Left ventricle myocardium inferior (tissue), 1 donor: Measurements from ENCODE around the gene ATG7. TPM values are rescaled to one million over a fixed set of nuclear protein-coding genes. Genes with fewer than 3 reads are reported as not detected.

ENCODE experiments used
- DNase-seq: peaks from one replicate; pipeline ENCODE4 v3.0.0-alpha.2; 2020
- H3K27ac ChIP-seq: fragments of 200-600 bp; replicated peaks from 2 replicates; pipeline ENCODE4 v1.8.0; 2021
- H3K27me3 ChIP-seq: fragments of 200-600 bp; 2 replicates; pipeline ENCODE4 v1.8.0; 2021; ENCODE audit warnings: low read depth
- H3K36me3 ChIP-seq: fragments of 200-600 bp; 2 replicates; pipeline ENCODE4 v1.8.0; 2021
- H3K4me1 ChIP-seq: fragments of 200-600 bp; 2 replicates; pipeline ENCODE4 v1.8.0; 2021
- H3K4me3 ChIP-seq: fragments of 200-600 bp; 2 replicates; pipeline ENCODE4 v1.8.0; 2021; ENCODE audit warnings: mild to moderate bottlenecking, moderate library complexity
- H3K9me3 ChIP-seq: fragments of 200-600 bp; replicated peaks from 2 replicates; pipeline ENCODE4 v1.8.0; 2021
- CTCF ChIP-seq: fragments of 200-600 bp; IDR thresholded peaks from 2 replicates; pipeline ENCODE4 v1.8.0; 2021; ENCODE audit warnings: antibody characterized with exemption, mild to moderate bottlenecking, borderline replicate concordance
- intact Hi-C: fragments of 100-400 bp; cut with micrococcal nuclease; formaldehyde crosslinking; loops from one replicate; pipeline ENCODE4 v1.11.0; 2022
- total RNA-seq: library from RNA; stranded (reverse); fragmentation: NEBNext Ultra II Directional; extraction: Animal tissue kit (Norgen Biotek cat#: 25700); gene quantifications from one replicate; pipeline ENCODE4 v1.2.1, GENCODE V29; 2021
- donor health status: DM: no; HTN: yes; CAD: no; lungs with severe emphysema.

The ATG7 gene
- total RNA-seq, 1 donor from 2014 or later: 15.7 TPM

- H3K27ac ChIP-seq: no peak overlapping the region
- no peaks in the 10 kb centered on the region for H3K36me3 ChIP-seq
- H3K27me3 ChIP-seq: no peaks in the 10 kb centered on the region
- DNase-seq: no peak
- no peak for TF ChIP-seq CTCF
- intact Hi-C loops: no loop called here
- peaks cover 24% of the 10 kb centered on the region for H3K4me1 ChIP-seq
- no peaks in the 10 kb centered on the region for H3K9me3 ChIP-seq
- no peak overlapping the region for H3K4me3 ChIP-seq
Observed at GRCh38 chr3:11535243-11535960, 263.2 kb downstream of the ATG7 start.

GRCh38 chr3:11536132-11536935 lies 264.1 kb downstream of the ATG7 start:
- Histone ChIP-seq H3K27me3 (no peaks in the 10 kb centered on the region), H3K4me1 (peaks cover 19% of the 10 kb centered on the region), H3K36me3 (no peaks in the 10 kb centered on the region), H3K9me3 (no peaks in the 10 kb centered on the region), H3K4me3 (no peak overlapping the region), H3K27ac (no peak overlapping the region)
- no peak for TF ChIP-seq CTCF
- intact Hi-C loops: no loop called here
- no peak for DNase-seq

- Histone ChIP-seq H3K36me3 (no peaks in the 10 kb centered on the region), H3K4me1 (peaks cover 19% of the 10 kb centered on the region), H3K9me3 (no peaks in the 10 kb centered on the region), H3K27ac (no peak overlapping the region), H3K4me3 (no peak overlapping the region), H3K27me3 (no peaks in the 10 kb centered on the region)
- no peak for DNase-seq
- intact Hi-C loops: no loop called here
- TF ChIP-seq CTCF: no peak
Observed at GRCh38 chr3:11536936-11537612, 264.9 kb downstream of the ATG7 start.

GRCh38 chr3:11538581-11538980 lies 266.4 kb downstream of the ATG7 start:
- no peak for TF ChIP-seq CTCF
- no peak for DNase-seq
- Histone ChIP-seq H3K4me3 (no peak overlapping the region), H3K9me3 (no peaks in the 10 kb centered on the region), H3K27me3 (no peaks in the 10 kb centered on the region), H3K36me3 (no peaks in the 10 kb centered on the region), H3K27ac (no peak overlapping the region), H3K4me1 (peaks cover 13% of the 10 kb centered on the region)
- intact Hi-C loops: no loop called here

GRCh38 chr3:11539218-11539617 lies 267.0 kb downstream of the ATG7 start:
- H3K4me3 ChIP-seq: no peak overlapping the region
- no peak overlapping the region for H3K27ac ChIP-seq
- no peaks in the 10 kb centered on the region for H3K27me3 ChIP-seq
- DNase-seq: no peak
- no peak for TF ChIP-seq CTCF
- peaks cover 12% of the 10 kb centered on the region for H3K4me1 ChIP-seq
- intact Hi-C loops: no loop called here
- peaks cover 6% of the 10 kb centered on the region for H3K9me3 ChIP-seq
- H3K36me3 ChIP-seq: no peaks in the 10 kb centered on the region
